Tibial nerve (tissue), 4 donors: ENCODE measurements around the gene NCOA1. TPM values are rescaled to one million over a fixed set of nuclear protein-coding genes. Genes with fewer than 3 reads are reported as not detected.

ENCODE experiments used
- DNase-seq, 2 donors: peaks; one replicate each; pipeline ENCODE4 v3.0.0-alpha.2; 2019; ENCODE audit warnings: low spot score in 2 of 2
- H3K27ac ChIP-seq, 4 donors: fragments of 200-600 bp; sonication (generic) in 3 of 4; one replicate each; pipeline ENCODE4 v1.5.1; 2017 to 2019; ENCODE audit warnings: mild to moderate bottlenecking in 1 of 4
- H3K27me3 ChIP-seq, 2 donors: fragments of 200-600 bp; sonication (generic) in 1 of 2; one replicate each; pipeline versions ENCODE4 v1.5.1 to v1.6.0; 2017 to 2019
- H3K36me3 ChIP-seq, 3 donors: fragments of 200-600 bp; sonication (generic); one replicate each; pipeline ENCODE4 v1.5.1; 2018 to 2019
- H3K4me1 ChIP-seq, 4 donors: fragments of 200-600 bp; sonication (generic) in 3 of 4; one replicate each; pipeline ENCODE4 v1.5.1; 2017 to 2019
- H3K4me3 ChIP-seq, 4 donors: fragments of 200-600 bp; sonication (generic) in 3 of 4; one replicate each; pipeline ENCODE4 v1.5.1; 2017 to 2019; ENCODE audit warnings: mild to moderate bottlenecking in 1 of 4, moderate library complexity in 1 of 4
- H3K9me3 ChIP-seq, 4 donors: fragments of 200-600 bp; sonication (generic) in 3 of 4; one replicate each; pipeline ENCODE4 v1.5.1; 2017 to 2019
- EP300 ChIP-seq, 2 donors: sonication (generic); formaldehyde crosslinking; IDR thresholded peaks; one replicate each; pipeline ENCODE4 v1.6.1; 2017; ENCODE audit warnings: antibody characterized with exemption in 2 of 2, mild to moderate bottlenecking in 1 of 2
- POLR2A ChIP-seq, 2 donors: fragments of 450-650 bp; IDR thresholded peaks; one replicate each; pipeline ENCODE4 v1.6.1; 2017; ENCODE audit warnings: antibody characterized with exemption in 2 of 2, mild to moderate bottlenecking in 2 of 2, moderate library complexity in 2 of 2
- WGBS, 2 donors: methylation state at CpG; one replicate each; pipeline ENCODE4 v1.1.5; 2018; 5-methylcytosine and 5-hydroxymethylcytosine counted together
- total RNA-seq, 4 donors: library from RNA; depleted of rRNA; stranded (reverse); fragments of >200 nt; gene quantifications; one replicate each; pipeline ENCODE4 v1.1.0, GENCODE V29; 2016
- TF ChIP-seq, protein P1 (sequence below), 5 experiments: fragments of 200-600 bp in 3 of 5; fragments of 450-650 bp in 2 of 5; sonication (generic) in 3 of 5; IDR thresholded peaks; one replicate each; pipeline ENCODE4 v1.5.1; 2016 to 2019; ENCODE audit warnings: antibody characterized with exemption in 5 of 5, mild to moderate bottlenecking in 3 of 5, moderate library complexity in 2 of 5

NCOA1 gene
- total RNA-seq, 4 donors from 2014 or later, result 57.0 to 78.9 (median 59.3) TPM

DNA sequence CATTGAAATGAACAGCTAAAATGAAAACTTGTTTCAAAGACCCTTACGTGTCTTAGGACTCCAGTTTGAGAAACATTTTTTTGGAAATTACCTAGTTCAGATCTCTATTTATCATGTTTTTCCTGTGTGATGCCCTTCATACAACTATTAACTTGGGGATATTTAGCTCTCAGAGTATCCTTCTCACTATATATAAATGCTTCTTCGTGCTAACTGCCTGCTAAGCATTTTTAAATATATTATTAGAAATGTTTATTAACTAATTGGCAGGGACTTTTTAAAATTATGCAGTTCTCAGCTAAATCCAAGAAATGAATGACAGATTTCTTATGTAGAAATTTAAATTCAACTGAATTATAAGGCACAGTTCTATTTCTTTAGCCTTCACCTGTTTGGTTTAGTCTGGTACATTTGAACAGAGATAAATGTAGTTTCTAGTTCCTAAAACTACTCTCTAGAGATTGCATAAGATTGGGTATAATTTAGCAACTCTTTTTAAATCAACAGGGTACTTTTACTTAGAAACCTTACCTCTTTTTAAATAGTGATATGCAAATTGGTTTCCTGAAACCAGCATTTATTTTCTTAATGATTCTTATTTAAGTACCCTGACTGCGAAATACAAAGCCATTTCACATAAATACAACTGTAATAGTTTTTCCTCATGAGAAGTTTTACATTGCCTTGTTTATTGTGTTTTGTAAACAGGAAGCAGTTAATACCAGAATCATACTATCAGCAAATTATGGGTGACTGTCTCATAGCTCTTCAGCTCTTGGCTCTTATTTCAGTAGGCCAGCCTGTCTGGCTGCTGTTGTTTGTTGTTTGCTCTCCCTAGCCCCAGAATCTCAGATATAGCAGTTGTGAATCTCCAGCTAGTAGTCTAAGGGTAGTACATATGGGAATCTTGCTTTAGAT, 161.5 kb downstream of the NCOA1 start:
- 80 to 83% methylated on average over 3 of the region's 3 CpGs for WGBS, 2 donors
- TF ChIP-seq POLR2A (IDR thresholded peaks at IDR 0.05) (no peak), EP300 (IDR thresholded peaks at IDR 0.05) (no peak)

DNA sequence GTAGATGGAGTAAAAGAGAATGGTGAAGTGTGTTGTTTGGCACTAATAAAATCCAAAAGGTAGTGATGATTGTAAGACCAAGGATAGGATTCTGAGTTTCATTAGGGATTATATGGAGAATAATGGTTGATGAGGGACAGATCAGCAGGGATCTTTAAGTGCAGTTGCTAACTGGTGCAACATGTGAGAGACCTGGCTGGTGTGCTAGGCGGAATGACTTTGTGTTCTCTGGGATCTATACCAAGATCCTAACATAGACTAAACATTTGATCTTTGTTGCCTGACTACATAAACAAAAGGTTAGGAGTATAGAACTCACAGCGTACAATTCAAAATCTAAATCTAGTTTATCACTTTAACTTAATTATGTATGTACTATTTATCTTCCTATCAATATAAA, 166.8 kb downstream of the NCOA1 start:
- H3K4me3 ChIP-seq, result no peak overlapping the region
- no peaks in the 10 kb centered on the region for H3K27me3 ChIP-seq
- no peak overlapping the region for H3K27ac ChIP-seq
- H3K36me3 ChIP-seq, result peaks cover 0 to 12% (median 0%) of the 10 kb centered on the region in 3 donors
- WGBS, 2 donors, result 97 to 98% methylated on average over 2 of the region's 2 CpGs
- no peak for DNase-seq
- peaks cover 0 to 10% (median 0%) of the 10 kb centered on the region in 4 donors for H3K4me1 ChIP-seq
- no peaks in the 10 kb centered on the region for H3K9me3 ChIP-seq
- TF ChIP-seq POLR2A (IDR thresholded peaks at IDR 0.05) (no peak), EP300 (IDR thresholded peaks at IDR 0.05) (no peak)
- TF ChIP-seq, protein P1, sequence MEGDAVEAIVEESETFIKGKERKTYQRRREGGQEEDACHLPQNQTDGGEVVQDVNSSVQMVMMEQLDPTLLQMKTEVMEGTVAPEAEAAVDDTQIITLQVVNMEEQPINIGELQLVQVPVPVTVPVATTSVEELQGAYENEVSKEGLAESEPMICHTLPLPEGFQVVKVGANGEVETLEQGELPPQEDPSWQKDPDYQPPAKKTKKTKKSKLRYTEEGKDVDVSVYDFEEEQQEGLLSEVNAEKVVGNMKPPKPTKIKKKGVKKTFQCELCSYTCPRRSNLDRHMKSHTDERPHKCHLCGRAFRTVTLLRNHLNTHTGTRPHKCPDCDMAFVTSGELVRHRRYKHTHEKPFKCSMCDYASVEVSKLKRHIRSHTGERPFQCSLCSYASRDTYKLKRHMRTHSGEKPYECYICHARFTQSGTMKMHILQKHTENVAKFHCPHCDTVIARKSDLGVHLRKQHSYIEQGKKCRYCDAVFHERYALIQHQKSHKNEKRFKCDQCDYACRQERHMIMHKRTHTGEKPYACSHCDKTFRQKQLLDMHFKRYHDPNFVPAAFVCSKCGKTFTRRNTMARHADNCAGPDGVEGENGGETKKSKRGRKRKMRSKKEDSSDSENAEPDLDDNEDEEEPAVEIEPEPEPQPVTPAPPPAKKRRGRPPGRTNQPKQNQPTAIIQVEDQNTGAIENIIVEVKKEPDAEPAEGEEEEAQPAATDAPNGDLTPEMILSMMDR (IDR thresholded peaks at IDR 0.05), result no peak

More for the DNA sequence above, 161.5 kb downstream of the NCOA1 start:
- H3K9me3 ChIP-seq, result no peaks in the 10 kb centered on the region
- DNase-seq, result no peak
- H3K36me3 ChIP-seq, result no peaks in the 10 kb centered on the region
- no peak overlapping the region for H3K4me3 ChIP-seq
- peaks cover 0 to 15% (median 0%) of the 10 kb centered on the region in 4 donors for H3K4me1 ChIP-seq
- H3K27ac ChIP-seq, result no peak overlapping the region
- no peaks in the 10 kb centered on the region for H3K27me3 ChIP-seq

DNA sequence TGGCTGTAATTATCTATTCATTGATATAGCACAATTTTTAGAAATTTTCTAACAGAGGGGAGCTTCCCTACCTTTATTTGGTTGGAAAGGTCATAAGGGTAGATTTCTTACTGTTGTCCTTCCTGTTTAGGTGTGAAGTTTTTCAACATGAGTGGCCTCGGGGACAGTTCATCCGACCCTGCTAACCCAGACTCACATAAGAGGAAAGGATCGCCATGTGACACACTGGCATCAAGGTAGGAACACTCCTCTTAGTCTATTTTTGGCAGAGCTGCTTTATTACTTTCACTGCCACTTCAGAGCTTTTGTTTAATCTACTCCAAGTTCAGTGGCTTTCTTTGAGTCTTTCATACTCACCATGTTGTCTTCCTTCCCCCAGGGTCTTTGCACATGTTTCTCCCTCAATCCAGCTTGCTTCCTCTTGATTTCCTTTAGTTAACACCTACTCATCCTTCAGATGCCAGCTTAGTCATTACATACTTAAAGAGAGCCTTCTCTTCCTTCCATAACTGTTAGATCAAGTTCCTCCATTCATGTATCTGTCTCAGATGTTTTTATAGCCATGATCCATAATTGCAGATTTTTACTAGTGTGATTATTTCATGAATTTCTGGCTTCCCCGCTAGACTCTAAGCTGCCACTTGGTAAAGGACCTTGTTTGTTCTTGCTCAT, 167.6 kb downstream of the NCOA1 start:
- Histone ChIP-seq H3K4me1 (peaks cover 0 to 3% (median 0%) of the 10 kb centered on the region in 4 donors), H3K4me3 (no peak overlapping the region), H3K27ac (no peak overlapping the region), H3K9me3 (no peaks in the 10 kb centered on the region), H3K27me3 (no peaks in the 10 kb centered on the region), H3K36me3 (peaks cover 0 to 12% (median 0%) of the 10 kb centered on the region in 3 donors)
- no peak for DNase-seq
- WGBS, 2 donors, result 88 to 94% methylated on average over 4 of the region's 4 CpGs
- no peak for TF ChIP-seq EP300 (IDR thresholded peaks at IDR 0.05)
- no peak for TF ChIP-seq POLR2A (IDR thresholded peaks at IDR 0.05)
- TF ChIP-seq, protein P1 (IDR thresholded peaks at IDR 0.05), result no peak

DNA sequence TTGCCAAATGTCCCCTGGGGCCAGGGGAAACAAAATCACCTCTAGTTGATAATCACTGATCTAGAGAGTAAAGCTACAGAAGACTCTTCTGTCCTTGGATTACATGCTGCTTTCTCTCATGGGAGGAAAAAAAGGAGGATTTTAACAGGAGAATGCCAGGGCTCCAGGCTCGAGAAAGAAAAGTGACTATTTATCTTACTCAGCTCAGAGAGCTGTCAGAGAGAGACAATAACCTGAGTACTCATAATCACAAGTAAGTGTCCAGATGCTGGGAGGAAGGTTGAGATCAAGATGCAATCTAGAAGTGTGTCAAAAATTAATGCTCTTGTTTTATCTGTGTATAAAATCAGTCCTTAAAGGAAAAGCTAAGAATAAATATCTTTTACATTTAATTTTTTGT, 168.8 kb downstream of the NCOA1 start:
- Histone ChIP-seq H3K4me1 (peaks cover 0 to 3% (median 0%) of the 10 kb centered on the region in 4 donors), H3K4me3 (no peak overlapping the region), H3K9me3 (no peaks in the 10 kb centered on the region)

DNA sequence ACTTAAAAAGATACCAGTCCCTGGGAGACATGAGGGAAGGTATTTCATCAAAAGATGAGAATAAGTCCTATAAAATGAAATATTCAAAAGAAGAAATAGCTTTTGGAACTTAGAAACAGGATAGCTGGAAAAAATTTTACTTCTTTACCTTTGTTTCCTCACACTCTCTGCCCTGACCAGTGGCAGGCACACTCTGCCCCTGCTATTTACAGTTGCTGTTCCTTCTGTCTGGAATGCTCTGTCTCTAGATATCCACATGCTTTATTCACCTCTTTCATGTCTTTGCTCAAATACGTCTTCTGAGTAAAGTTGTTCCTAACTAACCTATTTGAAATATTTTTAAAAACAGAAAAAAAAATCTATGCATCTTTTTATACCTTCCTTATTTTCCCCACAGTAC, 176.5 kb downstream of the NCOA1 start:
- H3K4me3 ChIP-seq, result no peak overlapping the region
- no peaks in the 10 kb centered on the region for H3K4me1 ChIP-seq
- H3K36me3 ChIP-seq, result peaks cover 0 to 23% (median 0%) of the 10 kb centered on the region in 3 donors
- TF ChIP-seq, protein P1 (IDR thresholded peaks at IDR 0.05), result no peak
- TF ChIP-seq EP300 (IDR thresholded peaks at IDR 0.05), result no peak
- no peak for TF ChIP-seq POLR2A (IDR thresholded peaks at IDR 0.05)
- H3K27me3 ChIP-seq, result no peaks in the 10 kb centered on the region
- no peak for DNase-seq
- WGBS, 2 donors, result 91 to 97% methylated on average over 1 of the region's 1 CpG
- no peaks in the 10 kb centered on the region for H3K9me3 ChIP-seq
- no peak overlapping the region for H3K27ac ChIP-seq

More for the DNA sequence above, 168.8 kb downstream of the NCOA1 start:
- no peak overlapping the region for H3K27ac ChIP-seq
- no peaks in the 10 kb centered on the region for H3K27me3 ChIP-seq
- no peak for TF ChIP-seq EP300 (IDR thresholded peaks at IDR 0.05)
- TF ChIP-seq, protein P1 (IDR thresholded peaks at IDR 0.05), result no peak
- TF ChIP-seq POLR2A (IDR thresholded peaks at IDR 0.05), result no peak
- 25 to 50% methylated on average over 1 of the region's 1 CpG for WGBS, 2 donors
- no peak for DNase-seq
- H3K36me3 ChIP-seq, result peaks cover 0 to 12% (median 0%) of the 10 kb centered on the region in 3 donors
